GM18526 (cell line): ENCODE measurements around the gene NANS.

Source experiments
- POLR2A ChIP-seq: IDR thresholded peaks from 3 replicates; pipeline ENCODE4 v1.6.1; 2011; ENCODE audit not compliant: insufficient read length; ENCODE audit errors: extremely low read depth

Gene NANS

DNA sequence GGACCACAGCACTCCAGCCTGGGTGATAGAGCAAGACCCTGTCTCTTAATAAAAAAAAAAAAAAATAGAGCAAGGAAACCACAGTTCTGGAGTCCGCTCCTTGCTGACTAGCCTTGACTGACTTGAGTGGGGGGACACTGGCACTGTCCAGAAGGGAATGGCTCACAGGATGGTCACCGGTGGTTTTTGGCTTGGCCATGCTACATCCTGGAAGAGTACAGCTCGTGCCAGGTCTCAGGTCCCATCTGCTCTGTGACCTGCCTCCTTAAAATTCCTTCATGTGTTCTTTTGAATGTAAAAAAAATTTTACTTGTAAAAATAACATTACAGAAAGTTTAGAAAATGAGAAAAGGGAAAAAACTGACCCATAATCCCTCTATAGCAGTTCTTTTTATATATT, 5.6 kb downstream of the NANS start:
- TF ChIP-seq POLR2A = no peak

DNA sequence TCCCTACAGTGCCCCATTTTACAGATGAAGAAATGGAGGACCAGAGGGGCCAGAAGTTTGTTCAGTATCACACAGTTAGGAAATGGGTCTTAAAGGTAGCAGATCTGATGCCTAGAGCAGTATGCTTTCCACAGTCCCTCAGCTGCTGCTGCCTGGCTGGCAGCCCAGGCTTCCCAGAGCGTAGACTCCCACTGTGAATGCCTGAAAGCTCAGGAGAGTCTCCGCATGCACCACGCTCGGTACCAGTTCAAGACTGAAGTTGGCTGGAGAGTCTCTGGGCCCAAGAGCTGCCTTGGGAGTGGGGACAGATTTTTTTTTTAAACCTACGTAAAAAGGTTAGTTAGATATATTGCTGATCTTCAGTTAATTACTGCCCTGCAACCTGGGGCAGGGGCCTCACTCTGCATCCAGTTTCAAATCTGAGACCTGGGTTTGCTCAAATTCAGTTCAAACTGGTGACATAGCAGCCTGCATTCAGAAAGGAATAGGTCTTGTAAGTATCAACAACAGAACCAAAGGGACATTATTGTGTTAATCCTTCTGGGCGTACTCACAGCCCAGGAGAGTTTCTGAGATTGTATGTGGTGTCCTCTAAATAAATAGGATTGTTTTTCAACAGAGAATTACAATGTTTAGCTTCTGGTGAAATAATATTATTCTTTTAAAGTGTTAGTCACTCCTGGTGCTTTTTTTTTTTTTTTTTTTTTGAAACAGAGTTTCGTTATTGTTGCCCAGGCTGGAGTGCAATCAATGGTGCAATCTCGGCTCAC, 8.3 kb downstream of the NANS start:
- no peak for TF ChIP-seq POLR2A

DNA sequence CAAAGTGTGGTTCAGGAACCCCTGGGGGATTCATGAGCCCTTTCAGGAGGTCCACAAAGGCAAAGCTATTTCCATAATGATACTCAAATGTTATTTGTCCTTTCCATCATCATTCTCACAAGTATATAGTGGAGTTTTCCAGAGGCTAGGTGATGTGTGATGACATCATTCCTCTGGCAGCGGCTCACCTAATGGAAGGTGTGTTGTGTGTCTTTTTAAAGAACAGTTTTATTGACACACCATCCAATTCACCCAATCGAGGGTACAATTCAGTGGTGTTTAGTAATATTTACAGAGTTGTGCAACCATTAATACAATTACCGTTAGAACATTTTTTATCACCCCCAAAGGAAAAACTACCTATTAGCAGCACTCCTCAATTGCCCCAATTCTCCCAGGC, 9.7 kb downstream of the NANS start:
- no peak for TF ChIP-seq POLR2A

DNA sequence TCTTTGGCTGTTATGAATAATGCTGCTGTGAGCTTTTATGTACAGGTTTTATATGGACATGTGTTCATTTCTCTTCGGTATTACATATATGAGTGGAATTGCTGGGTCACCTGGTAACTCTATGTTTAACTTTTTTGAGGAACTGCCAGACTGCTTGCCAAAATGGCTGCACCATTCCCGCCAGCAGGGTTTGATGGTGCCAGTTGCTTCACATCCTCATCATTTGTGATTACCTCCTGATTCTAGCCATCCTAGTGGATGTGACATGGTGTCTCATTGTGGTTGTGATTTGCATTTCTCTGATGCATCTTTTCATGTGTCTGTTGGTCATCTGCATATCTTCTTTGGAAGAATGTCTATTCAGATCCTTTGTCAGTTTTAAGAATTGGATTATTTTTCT, 10.7 kb downstream of the NANS start:
- no peak for TF ChIP-seq POLR2A

DNA sequence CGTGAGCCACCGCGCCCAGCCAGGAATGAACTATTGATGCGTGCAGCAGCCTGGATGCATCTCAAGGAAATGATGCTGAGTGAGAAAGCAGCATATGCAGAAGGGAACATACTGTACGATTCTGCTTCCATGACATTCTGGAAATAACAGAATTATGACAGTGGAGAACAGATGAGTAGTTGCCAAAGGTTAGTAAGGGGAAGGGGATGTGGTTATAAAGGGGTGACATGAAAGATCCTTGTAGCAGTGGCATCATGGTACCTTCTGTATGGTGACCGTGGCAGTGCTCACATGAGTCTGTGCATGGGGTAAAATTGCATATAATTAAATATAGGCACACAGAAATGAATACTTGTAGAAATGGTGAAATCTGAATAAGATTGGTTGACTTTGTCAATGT, 13.0 kb downstream of the NANS start:
- no peak for TF ChIP-seq POLR2A

DNA sequence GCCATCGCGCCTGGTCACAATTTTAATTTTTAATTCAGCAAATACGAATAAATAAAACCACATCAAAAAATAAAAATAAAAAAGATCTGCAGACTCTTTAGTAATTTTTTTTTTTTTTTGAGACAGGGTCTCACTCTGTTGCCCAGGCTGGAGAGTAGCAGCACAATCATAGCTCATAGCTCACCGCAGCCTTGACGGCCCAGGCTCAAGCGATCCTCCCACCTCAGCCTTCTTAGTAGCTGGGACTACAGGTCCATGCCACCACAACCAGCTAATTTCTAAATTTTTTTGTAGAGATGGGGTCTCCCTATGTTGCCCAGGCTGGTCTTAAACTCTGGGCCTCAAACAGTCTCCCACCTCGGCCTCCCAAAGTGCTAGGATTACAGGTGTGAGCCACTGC, 14.2 kb downstream of the NANS start:
- TF ChIP-seq POLR2A = no peak

DNA sequence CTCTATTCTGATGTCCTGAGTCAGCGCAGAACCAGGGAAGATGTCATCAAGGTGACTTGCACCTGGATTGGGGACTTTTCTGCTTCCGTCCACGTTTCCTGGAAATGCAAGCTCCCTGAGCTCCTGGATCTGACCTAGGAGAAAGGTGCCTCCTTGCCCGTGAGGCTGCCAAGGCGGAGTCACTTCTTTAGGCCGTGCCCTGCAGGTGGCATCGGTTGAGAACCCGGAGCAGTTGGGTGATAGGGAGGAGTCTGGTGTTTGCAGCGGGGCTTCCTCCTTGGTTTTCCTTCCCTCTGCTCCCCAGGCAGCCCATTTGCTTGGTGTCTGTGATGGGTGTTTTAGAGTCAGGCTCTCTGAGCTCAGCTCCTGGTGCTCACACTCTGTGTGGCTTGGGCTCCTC, 15.2 kb downstream of the NANS start:
- TF ChIP-seq POLR2A = no peak

DNA sequence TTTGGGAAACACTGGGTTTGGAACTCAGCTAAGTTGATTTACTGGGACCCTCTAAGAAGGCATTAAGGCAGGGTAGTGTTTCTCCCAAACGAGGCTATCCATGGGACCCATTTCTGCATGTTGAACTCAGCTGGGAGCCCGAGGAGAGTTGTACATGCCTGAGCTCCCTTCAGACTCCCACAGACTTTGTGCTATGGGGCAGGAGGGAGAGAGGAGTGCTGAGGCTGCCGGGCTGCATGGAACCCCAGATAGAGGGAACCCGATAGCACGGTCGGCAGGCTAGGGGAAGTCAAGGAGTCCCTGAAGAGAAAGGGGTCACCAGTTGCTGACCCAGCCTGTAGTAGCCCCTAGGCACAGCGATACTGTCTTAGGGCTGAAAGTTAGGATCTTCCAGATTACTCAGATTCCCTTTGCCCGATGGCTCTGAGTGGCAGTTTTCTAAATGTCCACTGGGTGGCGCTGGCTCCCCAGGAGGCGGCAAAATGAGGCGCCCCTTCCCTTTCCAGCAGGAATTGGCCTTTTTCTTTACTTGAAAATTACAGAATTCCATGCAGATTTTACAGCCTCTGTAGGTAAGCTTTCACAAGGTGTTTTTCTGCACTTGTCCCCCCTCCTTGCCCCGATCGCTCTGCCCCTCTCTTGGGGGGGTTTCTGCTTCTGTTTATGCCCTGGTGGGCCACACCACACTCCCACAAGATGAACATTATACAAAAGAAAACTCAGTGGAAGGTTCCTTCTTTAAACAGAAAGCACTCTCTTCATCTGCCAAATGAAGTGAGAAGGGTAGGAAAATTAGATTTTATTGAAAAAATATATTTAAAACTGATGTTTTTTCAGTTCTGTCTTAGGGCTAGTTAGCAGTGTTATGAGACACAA, 17.8 kb downstream of the NANS start:
- no peak for TF ChIP-seq POLR2A

DNA sequence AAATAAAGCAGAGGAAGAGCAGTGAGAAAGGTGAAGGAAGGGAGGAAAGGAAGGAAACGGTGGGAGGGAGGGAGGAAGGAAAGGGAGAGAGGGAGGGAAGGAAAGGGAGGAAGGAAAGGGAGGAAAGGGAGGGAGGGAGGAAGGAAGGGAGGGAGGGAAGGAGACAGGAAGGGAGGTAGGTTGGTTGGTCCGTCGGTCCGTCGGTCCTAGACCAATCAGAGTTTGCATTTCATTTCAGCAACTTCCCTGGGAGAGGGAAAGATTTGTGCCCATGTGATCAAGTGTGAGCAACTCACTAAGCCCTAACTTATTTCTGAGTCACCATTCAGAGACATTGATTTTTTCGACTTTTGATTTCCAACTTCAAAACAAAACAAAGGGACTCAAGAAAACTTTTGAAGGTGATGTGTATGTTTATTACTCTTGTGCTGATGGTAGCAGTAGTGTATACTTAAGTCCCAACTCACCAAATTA, 18.8 kb downstream of the NANS start:
- TF ChIP-seq POLR2A = no peak

DNA sequence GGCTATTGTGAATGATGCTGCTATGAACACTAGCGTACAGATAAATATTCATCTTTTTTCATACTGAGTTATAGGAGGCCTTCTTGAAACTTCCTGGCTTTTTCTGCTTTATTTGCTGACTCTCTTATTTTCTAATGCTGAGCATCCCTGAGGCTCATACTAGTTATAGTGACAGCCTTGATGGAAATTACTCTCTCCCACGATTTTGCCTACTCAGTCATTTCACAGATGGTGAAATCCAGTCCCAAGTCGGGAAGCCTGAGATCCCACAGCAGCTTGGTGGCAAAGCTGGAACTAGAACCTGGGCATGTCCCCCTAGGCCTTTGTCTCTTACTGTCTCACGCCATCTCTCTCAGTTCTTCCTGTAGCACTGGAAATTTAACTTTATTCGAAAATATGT, 22.4 kb downstream of the NANS start:
- no peak for TF ChIP-seq POLR2A

DNA sequence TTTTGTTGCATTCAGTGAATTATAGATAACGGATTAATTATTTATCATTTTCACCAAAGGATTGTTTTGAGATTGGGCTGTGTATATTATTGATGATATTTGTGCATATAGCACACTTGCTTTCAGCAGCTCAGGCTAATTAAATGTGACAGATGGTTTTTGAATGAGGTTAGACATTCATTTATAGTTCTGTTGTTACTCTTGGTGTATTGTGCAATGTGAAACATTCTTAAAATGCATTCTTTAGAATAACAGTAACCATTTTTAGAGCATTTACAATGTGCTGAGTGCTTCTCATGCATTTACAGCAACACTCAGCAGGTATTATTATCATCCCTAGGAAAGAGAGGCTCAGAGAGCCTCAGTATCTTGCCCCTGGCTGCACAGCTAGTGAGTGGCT, 23.8 kb downstream of the NANS start:
- TF ChIP-seq POLR2A = no peak

DNA sequence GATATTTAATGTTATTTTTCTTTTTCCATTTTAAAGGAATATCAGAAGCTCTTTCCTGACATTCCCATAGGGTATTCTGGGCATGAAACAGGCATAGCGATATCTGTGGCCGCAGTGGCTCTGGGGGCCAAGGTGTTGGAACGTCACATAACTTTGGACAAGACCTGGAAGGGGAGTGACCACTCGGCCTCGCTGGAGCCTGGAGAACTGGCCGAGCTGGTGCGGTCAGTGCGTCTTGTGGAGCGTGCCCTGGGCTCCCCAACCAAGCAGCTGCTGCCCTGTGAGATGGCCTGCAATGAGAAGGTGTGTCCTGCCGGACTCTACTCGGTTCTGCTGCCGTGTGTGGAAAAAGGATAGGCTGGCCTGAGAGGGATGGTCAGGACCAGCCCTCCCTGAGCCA, 24.2 kb downstream of the NANS start:
- no peak for TF ChIP-seq POLR2A

DNA sequence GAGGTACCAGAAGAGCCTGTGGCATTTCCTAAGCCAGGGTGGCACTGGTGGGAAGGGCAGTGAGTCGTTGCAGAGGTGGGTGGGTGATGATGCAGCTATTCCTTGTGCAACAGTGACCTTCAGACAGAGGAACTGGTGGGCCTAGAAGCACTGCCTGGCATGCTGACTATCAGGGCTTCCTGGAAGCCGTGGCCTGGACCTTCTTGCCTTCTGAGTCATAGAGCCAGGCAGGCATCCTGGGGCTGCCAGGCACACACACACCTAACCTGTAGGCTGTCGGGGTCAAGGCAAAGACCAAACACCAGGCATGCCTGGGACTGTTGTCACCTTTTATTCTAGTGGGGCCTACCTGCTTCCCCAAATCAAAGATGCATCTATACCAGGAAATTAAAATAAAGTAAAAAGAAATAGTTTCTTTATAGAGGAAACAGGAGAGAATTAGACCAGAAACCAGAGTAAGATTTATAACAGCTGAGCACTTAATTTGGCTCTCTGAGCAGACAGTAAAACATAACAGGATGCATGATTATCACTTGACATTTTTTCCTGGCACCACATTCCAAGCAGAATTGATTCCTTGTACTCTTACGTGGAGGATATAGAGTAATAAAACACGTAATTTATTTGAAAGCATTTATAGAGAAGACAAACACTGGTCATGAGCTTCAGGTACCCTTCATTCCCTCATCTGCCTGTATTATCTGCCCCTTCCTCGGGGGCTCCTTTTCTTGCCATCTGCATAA, 25.1 kb downstream of the NANS start:
- TF ChIP-seq POLR2A = no peak

DNA sequence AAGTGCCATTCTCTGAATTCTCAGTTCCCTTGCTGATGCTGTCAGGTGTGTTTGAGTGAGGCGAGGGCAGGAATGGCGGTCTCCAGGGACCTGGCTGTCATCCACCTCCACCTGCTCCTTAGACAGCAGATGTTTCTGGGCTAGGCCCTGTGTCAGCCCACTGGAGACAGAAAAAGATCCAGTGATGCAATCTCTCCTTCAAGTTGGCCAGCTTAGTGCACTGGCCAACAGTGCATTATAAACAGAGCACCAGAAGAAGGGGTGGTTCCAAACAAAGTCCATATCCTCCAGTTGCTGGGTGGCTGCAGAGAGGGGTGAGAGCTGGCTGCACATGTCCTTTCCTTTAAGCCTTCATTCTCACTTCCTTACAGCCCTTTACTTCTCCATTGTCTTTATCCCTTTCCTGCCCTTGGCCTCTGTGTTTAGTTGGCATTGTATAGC, 26.5 kb downstream of the NANS start:
- no peak for TF ChIP-seq POLR2A

DNA sequence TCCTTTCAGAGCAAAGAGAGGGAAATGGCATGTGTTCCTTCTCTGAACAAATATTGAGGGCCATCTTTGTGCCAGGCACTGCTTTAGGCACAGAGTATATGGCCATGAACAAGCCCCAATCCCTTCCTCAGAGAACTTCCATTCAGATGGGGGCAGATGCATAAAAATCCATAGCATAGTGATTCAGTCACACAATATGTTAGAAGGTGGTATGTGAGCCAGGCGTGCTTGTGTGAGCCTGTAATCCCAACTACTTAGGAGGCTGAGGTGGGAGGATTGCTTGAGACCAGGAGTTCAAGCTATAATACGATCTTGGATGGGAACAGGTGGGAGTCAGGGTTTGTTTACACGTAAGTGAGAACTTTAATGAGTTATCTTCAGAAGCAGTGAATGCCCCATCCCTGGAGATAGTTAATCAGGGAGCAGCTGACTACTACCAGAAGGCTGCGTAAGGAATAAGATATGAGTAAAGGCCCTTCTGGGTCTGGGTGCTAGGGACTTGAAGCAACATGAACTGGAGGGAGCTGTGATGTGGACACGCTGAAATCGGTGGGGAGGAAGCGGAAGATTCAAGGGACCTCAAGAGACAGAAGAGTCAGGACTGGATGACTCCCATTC, 27.1 kb downstream of the NANS start:
- no peak for TF ChIP-seq POLR2A
